IPS DF 4.7 (cell line): Measurements from ENCODE around the gene KCNK13.
A peak's percentile ranks its signal among the peaks of the same experiment; 100 is the strongest.

Experiments used
- DNase-seq: peaks from one replicate; pipeline ENCODE4 v3.0.0-alpha.2; 2013; ENCODE audit warnings: low spot score; ENCODE audit errors: extremely low read depth

KCNK13 gene

DNA sequence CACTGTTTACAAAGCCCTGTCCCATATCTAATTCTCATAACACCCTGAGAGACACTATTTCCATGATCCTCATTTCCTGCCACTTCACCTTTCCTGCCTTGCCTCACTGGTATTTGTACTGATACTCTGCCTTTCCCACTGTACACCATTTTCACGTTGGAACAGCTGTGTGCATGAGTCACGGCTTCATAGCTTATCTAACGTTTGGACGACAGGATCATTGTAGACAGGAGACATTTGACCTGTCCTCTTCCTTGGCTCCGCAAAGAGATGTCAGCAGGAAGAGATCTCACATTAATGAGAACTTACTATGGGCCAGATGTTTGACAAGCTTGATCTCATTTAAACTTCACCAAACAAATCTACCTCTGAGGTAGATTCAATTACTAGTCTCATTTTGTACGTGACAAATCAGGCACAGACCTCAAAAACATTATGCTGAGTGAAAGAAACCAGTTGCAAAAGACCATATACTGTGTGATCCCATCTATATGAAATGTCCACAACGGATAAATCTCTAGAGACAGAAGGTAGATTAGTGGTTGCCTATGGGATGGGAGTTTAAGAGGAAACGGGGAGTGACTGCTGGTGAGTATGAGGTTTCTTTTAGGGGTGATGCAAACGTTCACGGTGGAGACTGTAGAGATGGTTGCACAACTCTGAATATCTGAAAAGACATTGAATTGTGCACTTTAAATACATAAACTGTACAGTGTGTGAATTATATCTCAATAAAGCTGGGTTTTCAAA lies 71.2 kb downstream of the KCNK13 start:
- DNase-seq: no peak

- DNase-seq: no peak
These were observed 75.1 kb downstream of the KCNK13 start for GRCh38 chr14:90136904-90137303.

GRCh38 chr14:90137807-90138206 lies 76.0 kb downstream of the KCNK13 start:
- no peak for DNase-seq

DNA sequence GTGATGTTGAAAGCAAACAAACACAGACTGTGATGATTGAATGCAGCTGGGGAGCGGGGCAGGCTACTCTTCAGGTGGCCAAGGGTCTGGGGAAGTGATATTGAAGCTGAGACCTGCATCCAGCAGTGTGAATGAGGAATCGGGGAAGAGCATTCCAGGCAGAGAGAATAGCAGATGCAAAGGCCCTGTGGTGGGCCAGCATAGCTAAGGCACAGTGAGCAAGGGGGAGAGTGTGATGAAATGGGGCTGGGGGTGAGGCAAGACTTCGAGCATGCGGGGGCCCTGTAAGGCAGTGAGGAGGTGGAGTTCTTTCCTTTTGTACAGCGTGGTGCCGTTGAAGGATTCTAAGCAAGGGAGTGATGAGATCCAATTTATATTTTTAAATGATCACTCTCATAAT lies 77.4 kb downstream of the KCNK13 start:
- no peak for DNase-seq

DNA sequence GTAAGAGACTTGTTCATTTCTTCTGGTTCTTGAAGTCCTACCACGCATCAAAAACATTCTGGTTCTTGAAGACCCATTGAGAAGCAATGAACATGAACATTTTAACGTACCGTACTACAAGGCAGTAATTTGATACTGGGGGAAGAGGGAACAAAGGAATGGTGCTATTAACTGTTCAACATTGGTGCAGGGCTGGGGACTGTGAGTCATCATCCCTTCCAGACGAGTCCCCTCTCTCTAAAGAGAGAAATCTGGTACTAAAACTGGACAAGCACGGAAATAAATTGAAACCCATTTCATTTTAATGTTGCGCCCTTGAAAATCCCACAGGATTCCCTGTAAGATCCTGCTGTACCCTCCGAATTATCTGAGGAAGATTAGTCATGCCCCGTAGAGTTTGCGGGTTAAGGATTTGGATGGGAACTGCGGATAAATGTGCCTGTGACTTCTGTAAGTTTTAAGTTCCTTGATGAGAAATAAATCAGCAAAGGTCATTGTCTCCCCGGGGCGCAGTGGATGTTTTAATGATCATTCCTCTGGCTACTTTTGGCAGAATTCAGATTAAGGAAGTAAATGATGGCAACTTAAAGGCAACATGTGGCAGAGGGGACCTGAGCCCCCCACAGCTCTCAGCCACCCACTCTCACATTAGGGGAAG lies 78.6 kb downstream of the KCNK13 start:
- no peak for DNase-seq

DNA sequence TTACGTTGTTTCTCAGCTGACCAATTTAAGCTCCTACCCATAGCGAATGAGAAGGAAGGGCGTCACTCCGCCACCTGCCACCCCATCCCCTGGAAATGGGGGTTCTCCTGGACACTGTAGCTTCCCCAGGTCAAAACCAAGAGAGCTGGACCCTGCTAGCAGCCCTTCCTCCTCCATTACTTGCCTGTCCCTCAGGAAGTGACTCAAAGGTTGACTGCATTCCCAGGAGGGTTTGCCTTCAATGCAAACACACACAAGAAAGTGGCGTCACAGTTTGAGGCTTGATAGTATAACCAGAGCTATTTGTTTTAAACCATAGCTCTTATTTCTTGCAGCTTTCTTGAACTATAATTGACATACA lies 79.1 kb downstream of the KCNK13 start:
- DNase-seq: peak; percentile 7

DNA sequence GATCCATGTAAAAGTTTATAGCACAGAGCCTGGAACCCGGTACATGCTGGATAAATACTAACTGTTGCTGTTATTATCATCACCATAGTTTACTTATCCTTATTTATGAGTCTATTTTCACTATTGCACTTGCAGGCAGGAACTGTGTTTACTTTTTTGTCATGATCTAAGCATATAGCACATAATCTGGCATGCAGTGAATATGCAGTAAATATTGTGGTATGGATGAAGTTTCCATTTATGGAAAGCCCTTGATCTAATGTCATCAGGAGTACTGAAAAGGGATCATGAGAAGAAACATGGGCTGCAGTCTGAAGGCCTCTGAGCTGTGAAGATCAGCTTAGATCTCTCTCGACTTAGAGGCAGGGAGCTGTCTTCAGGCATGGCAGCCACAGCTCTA lies 91.6 kb downstream of the KCNK13 start:
- no peak for DNase-seq

- DNase-seq: no peak
These were observed 92.3 kb downstream of the KCNK13 start for GRCh38 chr14:90154110-90154509.

- DNase-seq: no peak
These were observed 97.4 kb downstream of the KCNK13 start for GRCh38 chr14:90159146-90159545.

GRCh38 chr14:90159688-90160087 lies 97.9 kb downstream of the KCNK13 start:
- no peak for DNase-seq

- no peak for DNase-seq
These were observed 99.3 kb downstream of the KCNK13 start for GRCh38 chr14:90161129-90161528.

DNA sequence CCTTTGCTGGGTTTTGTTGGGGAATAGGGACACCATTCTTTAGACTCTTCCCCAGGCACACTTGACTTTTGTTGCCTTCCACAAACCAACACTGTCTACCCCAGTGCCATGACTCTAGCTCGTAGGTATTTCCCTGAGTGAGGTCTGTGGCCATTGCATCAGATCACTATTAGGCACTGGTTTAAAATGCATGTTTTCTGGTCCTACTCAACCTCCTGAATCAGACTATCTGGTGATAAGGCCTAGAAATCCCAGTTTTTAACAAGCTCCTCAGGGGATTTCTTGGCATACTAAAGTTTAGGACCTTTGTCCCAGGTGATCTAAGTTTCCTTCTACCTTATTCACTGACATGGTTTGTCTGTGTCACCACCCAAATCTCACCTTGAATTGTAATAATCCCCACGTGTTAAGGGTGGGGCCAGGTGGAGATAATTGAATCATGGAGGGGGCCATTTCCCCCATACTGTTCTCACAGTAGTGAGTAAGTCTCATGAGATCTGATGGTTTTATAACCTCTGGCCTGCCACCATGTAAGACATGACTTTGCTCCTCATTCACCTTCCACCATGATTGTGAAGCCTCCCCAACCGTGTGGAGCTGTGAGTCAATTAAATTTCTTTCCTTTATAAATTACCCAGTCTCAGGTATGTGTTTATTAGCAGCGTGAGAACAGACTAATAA lies 106.8 kb downstream of the KCNK13 start:
- DNase-seq: no peak

GRCh38 chr14:90175631-90176030 lies 113.8 kb downstream of the KCNK13 start:
- DNase-seq: no peak

GRCh38 chr14:90177539-90178189 lies 115.9 kb downstream of the KCNK13 start:
- DNase-seq: no peak

- DNase-seq: no peak
These were observed 117.6 kb downstream of the KCNK13 start for GRCh38 chr14:90179357-90179756.

DNA sequence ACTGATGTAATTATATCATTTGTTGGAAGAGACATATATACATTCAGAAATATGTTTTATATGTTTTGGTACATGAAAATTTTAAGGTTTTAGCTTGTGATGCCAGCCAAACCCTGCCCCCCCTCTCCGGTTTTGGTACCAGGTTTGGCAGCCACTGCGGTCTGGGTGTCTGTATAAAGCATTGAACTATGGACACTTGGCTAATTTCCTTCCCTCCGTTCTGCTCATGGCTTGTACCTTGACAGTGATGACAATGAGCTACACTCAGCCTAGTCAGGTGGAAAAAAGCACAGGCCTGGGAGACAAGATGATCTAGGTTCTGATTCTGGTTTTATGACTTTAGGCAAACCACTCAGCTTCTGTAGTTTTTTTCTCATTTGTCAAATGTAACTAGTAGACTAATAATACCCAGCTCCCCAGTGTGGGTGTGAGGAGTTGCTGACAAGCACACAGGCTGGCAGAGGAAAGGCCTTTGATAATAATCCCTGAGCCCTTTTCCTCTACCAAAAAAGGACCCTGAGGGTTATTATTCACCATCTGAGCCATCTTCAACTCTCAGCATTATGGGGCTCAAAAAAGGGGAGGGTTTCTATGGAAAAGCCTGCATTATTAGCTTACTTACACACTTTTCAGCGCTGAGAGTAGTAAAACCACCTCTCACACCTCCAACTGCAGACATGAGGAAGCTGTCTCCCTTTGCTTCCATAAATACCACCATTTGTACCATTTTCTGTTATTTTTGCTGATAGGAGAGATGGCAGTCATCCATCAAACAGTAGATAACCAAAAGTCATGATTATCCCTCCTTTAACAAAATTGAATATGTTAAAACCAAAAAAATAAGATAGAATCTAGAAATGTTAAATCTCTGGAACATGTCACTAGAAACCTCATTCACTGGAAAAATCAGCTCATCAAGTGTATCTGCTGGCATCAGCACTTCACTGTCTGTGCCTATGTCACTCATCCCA lies 118.3 kb downstream of the KCNK13 start:
- DNase-seq: no peak

DNA sequence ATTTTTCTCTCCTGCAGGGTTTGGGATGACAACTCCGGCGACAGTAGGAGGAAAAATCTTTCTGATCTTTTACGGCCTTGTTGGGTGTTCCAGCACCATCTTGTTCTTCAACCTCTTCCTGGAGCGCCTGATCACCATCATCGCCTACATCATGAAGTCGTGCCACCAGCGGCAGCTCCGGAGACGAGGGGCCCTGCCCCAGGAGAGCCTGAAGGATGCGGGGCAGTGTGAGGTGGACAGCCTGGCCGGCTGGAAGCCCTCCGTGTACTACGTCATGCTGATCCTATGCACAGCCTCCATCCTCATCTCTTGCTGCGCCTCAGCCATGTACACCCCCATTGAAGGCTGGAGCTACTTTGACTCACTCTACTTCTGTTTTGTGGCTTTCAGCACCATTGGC lies 122.3 kb downstream of the KCNK13 start:
- DNase-seq: no peak

- no peak for DNase-seq
These were observed 122.9 kb downstream of the KCNK13 start for GRCh38 chr14:90184571-90185266.

DNA sequence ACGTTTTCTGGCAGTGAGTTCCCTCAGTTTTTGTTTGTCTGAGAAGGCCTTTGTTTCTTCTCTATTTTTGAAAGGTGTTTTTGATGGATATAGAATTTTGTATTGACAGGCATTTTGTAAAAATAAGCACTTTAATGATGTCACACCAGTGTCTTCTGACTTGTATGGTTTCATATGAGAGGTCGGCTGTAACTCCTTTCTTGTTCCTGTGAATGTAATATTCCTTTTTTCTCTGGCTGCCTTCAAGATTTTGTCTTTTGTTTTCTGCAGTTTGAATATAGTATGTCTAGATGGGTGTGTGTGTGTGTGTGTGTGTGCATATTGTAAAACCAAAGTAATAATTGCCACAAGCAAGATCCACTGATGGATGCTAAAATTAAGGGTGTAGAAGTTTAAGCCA lies 126.8 kb downstream of the KCNK13 start:
- no peak for DNase-seq

GRCh38 chr14:90191154-90191553 lies 129.4 kb downstream of the KCNK13 start:
- DNase-seq: no peak
